Liver (tissue), 9 donors: ENCODE measurements around the gene PPFIA1. TPM values are rescaled to one million over a fixed set of nuclear protein-coding genes. Genes with fewer than 3 reads are reported as not detected.

Experiments
- DNase-seq: peaks from one replicate; pipeline ENCODE4 v3.0.0-alpha.2; 2017; ENCODE audit warnings: low spot score
- H3K27ac ChIP-seq, 2 donors: one replicate each; pipeline ENCODE4 v1.7.0; 2013; ENCODE audit warnings: inconsistent platforms in 2 of 2, low read length in 2 of 2, control low read depth in 1 of 2, low read depth in 1 of 2, mild to moderate bottlenecking in 1 of 2
- H3K27me3 ChIP-seq, 4 donors: one replicate each; pipeline versions ENCODE4 v1.6.1 to v1.7.0; 2013; ENCODE audit warnings: low read length in 3 of 4, inconsistent platforms in 1 of 4, mild to moderate bottlenecking in 1 of 4, moderate library complexity in 1 of 4; ENCODE audit not compliant: control insufficient read depth in 4 of 4, insufficient read depth in 4 of 4
- H3K36me3 ChIP-seq, 4 donors: one replicate each; pipeline versions ENCODE4 v1.6.1 to v1.7.0; 2013; ENCODE audit warnings: low read length in 3 of 4, mild to moderate bottlenecking in 3 of 4, low read depth in 1 of 4, moderate library complexity in 1 of 4; ENCODE audit not compliant: control insufficient read depth in 4 of 4, insufficient read depth in 3 of 4
- H3K4me1 ChIP-seq, 4 donors: one replicate each; pipeline versions ENCODE4 v1.6.1 to v1.7.0; 2013; ENCODE audit warnings: low read length in 3 of 4, mild to moderate bottlenecking in 3 of 4, moderate library complexity in 1 of 4; ENCODE audit not compliant: control insufficient read depth in 4 of 4, insufficient read depth in 4 of 4
- H3K4me3 ChIP-seq, 3 donors: one replicate each; pipeline versions ENCODE4 v1.6.1 to v1.7.0; 2013; ENCODE audit warnings: low read length in 3 of 3, control low read depth in 1 of 3, low read depth in 1 of 3, mild to moderate bottlenecking in 1 of 3
- H3K9ac ChIP-seq, 2 donors: one replicate each; pipeline ENCODE4 v1.7.0; 2013; ENCODE audit warnings: low read length in 2 of 2, mild to moderate bottlenecking in 2 of 2, moderate library complexity in 2 of 2, control low read depth in 1 of 2, low read depth in 1 of 2
- H3K9me3 ChIP-seq, 4 donors: one replicate each; pipeline versions ENCODE4 v1.6.1 to v1.7.0; 2013; ENCODE audit warnings: low read length in 3 of 4; ENCODE audit not compliant: control insufficient read depth in 4 of 4
- ATF3 ChIP-seq: IDR thresholded peaks from 2 replicates; pipeline ENCODE4 v1.6.1; 2016; ENCODE audit warnings: antibody characterized with exemption
- CTCF ChIP-seq: fragments of 150-350 bp; IDR thresholded peaks from 2 replicates; pipeline ENCODE4 v1.5.1; 2017; ENCODE audit warnings: improper control_type of control experiment, low read depth, low read length; ENCODE audit not compliant: missing input control
- EGR1 ChIP-seq, 2 donors: IDR thresholded peaks; 2 replicates each; pipeline ENCODE4 v1.6.1; 2016 to 2018; ENCODE audit warnings: antibody characterized with exemption in 2 of 2, low read depth in 2 of 2
- FOXA2 ChIP-seq: IDR thresholded peaks from 2 replicates; pipeline ENCODE4 v1.6.1; 2016; ENCODE audit warnings: antibody characterized with exemption
- GABPA ChIP-seq, 2 donors: IDR thresholded peaks in 1 of 2; conservative IDR thresholded peaks in 1 of 2; 2 replicates each; pipeline ENCODE4 v1.6.1; 2016; ENCODE audit warnings: antibody characterized with exemption in 2 of 2, mild to moderate bottlenecking in 1 of 2, moderate library complexity in 1 of 2
- HNF4A ChIP-seq, 2 donors: conservative IDR thresholded peaks; 2 replicates each; pipeline ENCODE4 v1.6.1; 2016; ENCODE audit warnings: antibody characterized with exemption in 2 of 2, mild to moderate bottlenecking in 2 of 2
- HNF4G ChIP-seq: IDR thresholded peaks from 2 replicates; pipeline ENCODE4 v1.6.1; 2016; ENCODE audit warnings: antibody characterized with exemption
- JUND ChIP-seq, 2 donors: IDR thresholded peaks; 2 replicates each; pipeline ENCODE4 v1.6.1; 2016; ENCODE audit warnings: antibody characterized with exemption in 2 of 2
- MAX ChIP-seq: IDR thresholded peaks from 2 replicates; pipeline ENCODE4 v1.6.1; 2016; ENCODE audit warnings: antibody characterized with exemption
- NR2F2 ChIP-seq: IDR thresholded peaks from 2 replicates; pipeline ENCODE4 v1.6.1; 2016; ENCODE audit warnings: antibody characterized with exemption
- RAD21 ChIP-seq, 2 donors: IDR thresholded peaks; 2 replicates each; pipeline ENCODE4 v1.6.1; 2016; ENCODE audit warnings: antibody characterized with exemption in 2 of 2, mild to moderate bottlenecking in 2 of 2
- REST ChIP-seq: IDR thresholded peaks from 2 replicates; pipeline ENCODE4 v1.6.1; 2016; ENCODE audit warnings: antibody characterized with exemption, mild to moderate bottlenecking
- RXRA ChIP-seq, 2 donors: IDR thresholded peaks; 2 replicates each; pipeline ENCODE4 v1.6.1; 2017 to 2018; ENCODE audit warnings: antibody characterized with exemption in 2 of 2, mild to moderate bottlenecking in 1 of 2
- TAF1 ChIP-seq: conservative IDR thresholded peaks from 2 replicates; pipeline ENCODE4 v1.6.1; 2016; ENCODE audit warnings: antibody characterized with exemption, mild to moderate bottlenecking
- ZBTB33 ChIP-seq: IDR thresholded peaks from 2 replicates; pipeline ENCODE4 v1.6.1; 2016; ENCODE audit warnings: antibody characterized with exemption
- WGBS: extraction: QIAGEN DNeasy Blood & Tissue Kit; methylation state at CpG from one replicate; pipeline ENCODE4 v1.1.7; 2013; 5-methylcytosine and 5-hydroxymethylcytosine counted together
- polyA plus RNA-seq, 2 donors: library from polyadenylated mRNA; stranded (reverse) in 1 of 2; unstranded in 1 of 2; fragments of 200-250 nt in 1 of 2; fragments of >200 nt in 1 of 2; fragmentation: Nextera tagmentation in 1 of 2; extraction: Ambion mirVana in 1 of 2; gene quantifications; one replicate each; pipeline versions ENCODE4 v1.2.1 to v1.2.3, GENCODE V29; 2013 to 2015
- total RNA-seq, 2 donors: library from RNA; depleted of rRNA; stranded (reverse); fragments of >200 nt; gene quantifications; one replicate each; pipeline ENCODE4 v1.2.3, GENCODE V29; 2014
- donor health status: healthy.
- donor health status: healthy.
- donor health status: healthy.
- donor health status: healthy.
- donor health status: healthy.

The PPFIA1 gene
- total and polyA plus RNA-seq, 4 donors = 9.9 to 39.6 (median 14.5) TPM

GRCh38 chr11:70338594-70338993 lies 68.1 kb downstream of the PPFIA1 start:
- no peaks in the 10 kb centered on the region for H3K4me1 ChIP-seq
- H3K27me3 ChIP-seq = no peaks in the 10 kb centered on the region
- peaks cover 19 to 80% (median 56%) of the 10 kb centered on the region in 4 donors for H3K36me3 ChIP-seq
- no peak for DNase-seq
- H3K4me3 ChIP-seq = no peak overlapping the region
- H3K9ac ChIP-seq = no peak overlapping the region
- H3K9me3 ChIP-seq = no peaks in the 10 kb centered on the region
- 82% methylated on average over 4 of the region's 4 CpGs for WGBS
- no peak overlapping the region for H3K27ac ChIP-seq
- TF ChIP-seq HNF4G (no peak), RXRA (IDR thresholded peaks at IDR 0.05) (no peak), NR2F2 (no peak), REST (no peak), CTCF (no peak), JUND (IDR thresholded peaks at IDR 0.05) (no peak), EGR1 (IDR thresholded peaks at IDR 0.05; ENCODE audit: low read depth in 2 of 2) (no peak), GABPA (IDR thresholded peaks at IDR 0.05 in 1 of 2, conservative IDR thresholded peaks at IDR 0.05 in 1 of 2) (no peak), TAF1 (no peak), ATF3 (no peak), FOXA2 (no peak), RAD21 (IDR thresholded peaks at IDR 0.05) (no peak), ZBTB33 (no peak), MAX (no peak), HNF4A (conservative IDR thresholded peaks at IDR 0.05) (no peak)

GRCh38 chr11:70339066-70339465 lies 68.6 kb downstream of the PPFIA1 start:
- no peaks in the 10 kb centered on the region for H3K9me3 ChIP-seq
- H3K4me1 ChIP-seq = no peaks in the 10 kb centered on the region
- 91% methylated on average over 8 of the region's 8 CpGs for WGBS
- H3K9ac ChIP-seq = no peak overlapping the region
- DNase-seq = no peak
- TF ChIP-seq RAD21 (IDR thresholded peaks at IDR 0.05) = no peak
- peaks cover 17 to 80% (median 57%) of the 10 kb centered on the region in 4 donors for H3K36me3 ChIP-seq
- no peaks in the 10 kb centered on the region for H3K27me3 ChIP-seq
- no peak overlapping the region for H3K4me3 ChIP-seq
- H3K27ac ChIP-seq = no peak overlapping the region
